Measurements from ENCODE around the gene NCKIPSD. TPM values are rescaled to one million over a fixed set of nuclear protein-coding genes. Genes with fewer than 3 reads are reported as not detected.
A peak's percentile ranks its signal among the peaks of the same experiment; 100 is the strongest.

NCKIPSD gene
- total RNA-seq, 2 experiments from 2014 or later, result 27.3 to 28.7 TPM

GRCh38 chr3:48684054-48684349 lies 1.7 kb downstream of the NCKIPSD start:
- CTCF ChIA-PET, result interaction anchor here (0.5 to 1.3 kb wide), 3 partner anchors 24 to 450 kb away, joined by 3 to 7 read pairs (median 3); partner anchors contain the start of gene PFKFB4
- no peak overlapping the region for H3K27ac Mint-ChIP-seq
- no peak for DNase-seq

GRCh38 chr3:48682786-48683185 lies 2.9 kb downstream of the NCKIPSD start:
- Mint-ChIP-seq H3K4me1 (ENCODE audit: low read depth) (peaks cover 31% of the 10 kb centered on the region), H3K36me3 (ENCODE audit: low read depth) (peaks cover 22% of the 10 kb centered on the region), H3K9me3 (no peaks in the 10 kb centered on the region), H3K4me3 (no peak overlapping the region), H3K27ac (no peak overlapping the region), H3K27me3 (ENCODE audit: low read depth) (no peaks in the 10 kb centered on the region)
- DNase-seq, result no peak
- CTCF ChIA-PET, result no interaction called here
- intact Hi-C loops (cut with micrococcal nuclease), result no loop called here

More at GRCh38 chr3:48684054-48684349, 1.7 kb downstream of the NCKIPSD start:
- Mint-ChIP-seq H3K36me3 (ENCODE audit: low read depth) (peaks cover 18% of the 10 kb centered on the region), H3K4me3 (peak overlapping the region; percentile 32), H3K27me3 (ENCODE audit: low read depth) (no peaks in the 10 kb centered on the region), H3K4me1 (ENCODE audit: low read depth) (peaks cover 31% of the 10 kb centered on the region), H3K9me3 (no peaks in the 10 kb centered on the region)
- intact Hi-C loops (cut with micrococcal nuclease), result loop anchor here (2.0 kb wide), 3 partner anchors 49 to 125 kb away; partner anchors contain the start of genes SLC26A6 and UQCRC1

- Mint-ChIP-seq H3K36me3 (ENCODE audit: low read depth) (peaks cover 25% of the 10 kb centered on the region), H3K27ac (no peak overlapping the region), H3K4me3 (no peak overlapping the region)
Measured at GRCh38 chr3:48681974-48682610, 3.6 kb downstream of the NCKIPSD start.

GRCh38 chr3:48681541-48681880 lies 4.2 kb downstream of the NCKIPSD start:
- Mint-ChIP-seq H3K27ac (no peak overlapping the region), H3K4me3 (no peak overlapping the region), H3K36me3 (ENCODE audit: low read depth) (peaks cover 25% of the 10 kb centered on the region), H3K9me3 (no peaks in the 10 kb centered on the region), H3K27me3 (ENCODE audit: low read depth) (no peaks in the 10 kb centered on the region), H3K4me1 (ENCODE audit: low read depth) (peaks cover 29% of the 10 kb centered on the region)
- intact Hi-C loops (cut with micrococcal nuclease), result no loop called here
- DNase-seq, result no peak
- CTCF ChIA-PET, result interaction anchor here (0.6 to 0.7 kb wide), 2 partner anchors 300 to 441 kb away, joined by 3 read pairs; no protein-coding TSS in a partner anchor

More at GRCh38 chr3:48681974-48682610, 3.6 kb downstream of the NCKIPSD start:
- CTCF ChIA-PET, result no interaction called here
- peaks cover 31% of the 10 kb centered on the region for H3K4me1 Mint-ChIP-seq (ENCODE audit: low read depth)
- no peaks in the 10 kb centered on the region for H3K27me3 Mint-ChIP-seq (ENCODE audit: low read depth)
- DNase-seq, result no peak
- H3K9me3 Mint-ChIP-seq, result no peaks in the 10 kb centered on the region
- intact Hi-C loops (cut with micrococcal nuclease), result no loop called here

GRCh38 chr3:48680811-48681540 lies 4.7 kb downstream of the NCKIPSD start:
- Mint-ChIP-seq H3K4me3 (no peak overlapping the region), H3K27me3 (ENCODE audit: low read depth) (no peaks in the 10 kb centered on the region), H3K36me3 (ENCODE audit: low read depth) (peaks cover 25% of the 10 kb centered on the region), H3K27ac (peak overlapping the region; percentile 26), H3K4me1 (ENCODE audit: low read depth) (peaks cover 26% of the 10 kb centered on the region), H3K9me3 (no peaks in the 10 kb centered on the region)
- intact Hi-C loops (cut with micrococcal nuclease), result no loop called here
- CTCF ChIA-PET, result interaction anchor here (0.6 to 1.1 kb wide), 3 partner anchors 17 to 441 kb away, joined by 3 read pairs; no protein-coding TSS in a partner anchor
- DNase-seq, result no peak

GRCh38 chr3:48679411-48680391 lies 6.0 kb downstream of the NCKIPSD start:
- DNase-seq, result no peak
- intact Hi-C loops (cut with micrococcal nuclease), result no loop called here
- peaks cover 25% of the 10 kb centered on the region for H3K36me3 Mint-ChIP-seq (ENCODE audit: low read depth)
- H3K27me3 Mint-ChIP-seq (ENCODE audit: low read depth), result no peaks in the 10 kb centered on the region
- no peak overlapping the region for H3K4me3 Mint-ChIP-seq
- peaks cover 20% of the 10 kb centered on the region for H3K4me1 Mint-ChIP-seq (ENCODE audit: low read depth)
- CTCF ChIA-PET, result interaction anchor here (1.1 kb wide), 1 partner anchor 16 kb away, joined by 3 read pairs; no protein-coding TSS in a partner anchor
- H3K9me3 Mint-ChIP-seq, result no peaks in the 10 kb centered on the region
- H3K27ac Mint-ChIP-seq, result no peak overlapping the region

GRCh38 chr3:48678566-48679380 lies 6.9 kb downstream of the NCKIPSD start:
- CTCF ChIA-PET, result interaction anchor here (0.5 kb wide), 1 partner anchor 10 kb away, joined by 5 read pairs; no protein-coding TSS in a partner anchor
- DNase-seq, result no peak
- Mint-ChIP-seq H3K36me3 (ENCODE audit: low read depth) (peaks cover 25% of the 10 kb centered on the region), H3K9me3 (no peaks in the 10 kb centered on the region), H3K4me3 (no peak overlapping the region), H3K27me3 (ENCODE audit: low read depth) (no peaks in the 10 kb centered on the region), H3K4me1 (ENCODE audit: low read depth) (peaks cover 13% of the 10 kb centered on the region), H3K27ac (no peak overlapping the region)
- intact Hi-C loops (cut with micrococcal nuclease), result no loop called here

GRCh38 chr3:48678056-48678455 lies 7.7 kb downstream of the NCKIPSD start:
- Mint-ChIP-seq H3K9me3 (no peaks in the 10 kb centered on the region), H3K27me3 (ENCODE audit: low read depth) (no peaks in the 10 kb centered on the region), H3K27ac (no peak overlapping the region), H3K36me3 (ENCODE audit: low read depth) (peaks cover 25% of the 10 kb centered on the region), H3K4me1 (ENCODE audit: low read depth) (peaks cover 6% of the 10 kb centered on the region), H3K4me3 (no peak overlapping the region)
- DNase-seq, result no peak
- CTCF ChIA-PET, result no interaction called here
- intact Hi-C loops (cut with micrococcal nuclease), result no loop called here

- no peaks in the 10 kb centered on the region for H3K27me3 Mint-ChIP-seq (ENCODE audit: low read depth)
- no peaks in the 10 kb centered on the region for H3K9me3 Mint-ChIP-seq
- intact Hi-C loops (cut with micrococcal nuclease), result no loop called here
- H3K4me3 Mint-ChIP-seq, result no peak overlapping the region
- no peaks in the 10 kb centered on the region for H3K4me1 Mint-ChIP-seq (ENCODE audit: low read depth)
- CTCF ChIA-PET, result interaction anchor here (1.3 to 1.4 kb wide), 2 partner anchors 10 to 239 kb away, joined by 4 to 6 read pairs; no protein-coding TSS in a partner anchor
- peaks cover 20% of the 10 kb centered on the region for H3K36me3 Mint-ChIP-seq (ENCODE audit: low read depth)
- DNase-seq, result no peak
- no peak overlapping the region for H3K27ac Mint-ChIP-seq
Measured at GRCh38 chr3:48674505-48674904, 11.2 kb downstream of the NCKIPSD start.

GRCh38 chr3:48672522-48672921 lies 13.2 kb downstream of the NCKIPSD start:
- Mint-ChIP-seq H3K36me3 (ENCODE audit: low read depth) (peaks cover 12% of the 10 kb centered on the region), H3K27me3 (ENCODE audit: low read depth) (no peaks in the 10 kb centered on the region), H3K4me3 (no peak overlapping the region), H3K27ac (no peak overlapping the region), H3K9me3 (no peaks in the 10 kb centered on the region), H3K4me1 (ENCODE audit: low read depth) (no peaks in the 10 kb centered on the region)
- no peak for DNase-seq
- CTCF ChIA-PET, result interaction anchor here (0.6 to 1.1 kb wide), 2 partner anchors 16 to 60 kb away, joined by 3 read pairs; no protein-coding TSS in a partner anchor
- intact Hi-C loops (cut with micrococcal nuclease), result no loop called here

GRCh38 chr3:48664929-48665328 lies 20.8 kb downstream of the NCKIPSD start:
- peaks cover 17% of the 10 kb centered on the region for H3K4me1 Mint-ChIP-seq (ENCODE audit: low read depth)
- H3K9me3 Mint-ChIP-seq, result no peaks in the 10 kb centered on the region
- intact Hi-C loops (cut with micrococcal nuclease), result loop anchor here (2.0 to 5.0 kb wide), 3 partner anchors 52 to 218 kb away; partner anchors contain the start of genes ATRIP, IP6K2 and PFKFB4
- CTCF ChIA-PET, result interaction anchor here (0.5 to 1.6 kb wide), 4 partner anchors 9 to 24 kb away, joined by 3 to 6 read pairs (median 3); no protein-coding TSS in a partner anchor
- no peak for DNase-seq
- peaks cover 29% of the 10 kb centered on the region for H3K27me3 Mint-ChIP-seq (ENCODE audit: low read depth)
- no peak overlapping the region for H3K27ac Mint-ChIP-seq
- no peak overlapping the region for H3K4me3 Mint-ChIP-seq
- peaks cover 5% of the 10 kb centered on the region for H3K36me3 Mint-ChIP-seq (ENCODE audit: low read depth)
